ENCODE results near the gene GYPC.

GYPC gene

GRCh38 chr2:126739141-126739540, 83.2 kb downstream of the GYPC start:
- TF ChIP-seq, protein P1, sequence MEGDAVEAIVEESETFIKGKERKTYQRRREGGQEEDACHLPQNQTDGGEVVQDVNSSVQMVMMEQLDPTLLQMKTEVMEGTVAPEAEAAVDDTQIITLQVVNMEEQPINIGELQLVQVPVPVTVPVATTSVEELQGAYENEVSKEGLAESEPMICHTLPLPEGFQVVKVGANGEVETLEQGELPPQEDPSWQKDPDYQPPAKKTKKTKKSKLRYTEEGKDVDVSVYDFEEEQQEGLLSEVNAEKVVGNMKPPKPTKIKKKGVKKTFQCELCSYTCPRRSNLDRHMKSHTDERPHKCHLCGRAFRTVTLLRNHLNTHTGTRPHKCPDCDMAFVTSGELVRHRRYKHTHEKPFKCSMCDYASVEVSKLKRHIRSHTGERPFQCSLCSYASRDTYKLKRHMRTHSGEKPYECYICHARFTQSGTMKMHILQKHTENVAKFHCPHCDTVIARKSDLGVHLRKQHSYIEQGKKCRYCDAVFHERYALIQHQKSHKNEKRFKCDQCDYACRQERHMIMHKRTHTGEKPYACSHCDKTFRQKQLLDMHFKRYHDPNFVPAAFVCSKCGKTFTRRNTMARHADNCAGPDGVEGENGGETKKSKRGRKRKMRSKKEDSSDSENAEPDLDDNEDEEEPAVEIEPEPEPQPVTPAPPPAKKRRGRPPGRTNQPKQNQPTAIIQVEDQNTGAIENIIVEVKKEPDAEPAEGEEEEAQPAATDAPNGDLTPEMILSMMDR (IDR thresholded peaks at IDR 0.05) = no peak

GRCh38 chr2:126744640-126745039, 88.7 kb downstream of the GYPC start:
- TF ChIP-seq, protein P1 (IDR thresholded peaks at IDR 0.05) = no peak

Data from LNCAP (cell line).